GM18508 (cell line): ENCODE results near the gene ARPP21.
"Not testable (repeated sequence)": the region's sequence is repeated elsewhere in the genome, so short reads cannot be mapped to it uniquely, and the experiment has no call there.

ENCODE experiments used
- ATAC-seq: cut with Tn5 transposase; IDR thresholded peaks from one replicate; pipeline ENCODE4 v1.9.1; 2021; ENCODE audit warnings: moderate number of reproducible peaks; ENCODE audit not compliant: insufficient read depth, unreplicated experiment

Gene ARPP21

GRCh38 chr3:35776346-35776745, 137.0 kb downstream of the ARPP21 start:
- no peak for ATAC-seq

GRCh38 chr3:35777065-35777464, 137.7 kb downstream of the ARPP21 start:
- ATAC-seq = no peak

GRCh38 chr3:35777563-35778554, 138.5 kb downstream of the ARPP21 start:
- ATAC-seq = no peak

- ATAC-seq = no peak
These were observed 140.3 kb downstream of the ARPP21 start for GRCh38 chr3:35779611-35780010.

GRCh38 chr3:35780800-35781199, 141.5 kb downstream of the ARPP21 start:
- no peak for ATAC-seq

GRCh38 chr3:35781558-35781957, 142.2 kb downstream of the ARPP21 start:
- no peak for ATAC-seq

GRCh38 chr3:35782355-35782754, 143.0 kb downstream of the ARPP21 start:
- ATAC-seq = no peak

- ATAC-seq = no peak
These were observed 144.8 kb downstream of the ARPP21 start for GRCh38 chr3:35784169-35784568.

GRCh38 chr3:35785234-35785888, 146.0 kb downstream of the ARPP21 start:
- ATAC-seq = no peak

- no peak for ATAC-seq
These were observed 148.6 kb downstream of the ARPP21 start for GRCh38 chr3:35787936-35788335.

- no peak for ATAC-seq
These were observed 149.9 kb downstream of the ARPP21 start for GRCh38 chr3:35789042-35789831.

- ATAC-seq = no peak
These were observed 151.4 kb downstream of the ARPP21 start for GRCh38 chr3:35790764-35791163.

- ATAC-seq = no peak
These were observed 154.3 kb downstream of the ARPP21 start for GRCh38 chr3:35793667-35794066.

GRCh38 chr3:35800960-35801459, 161.7 kb downstream of the ARPP21 start:
- no peak for ATAC-seq

- ATAC-seq = no peak
These were observed 175.2 kb downstream of the ARPP21 start for GRCh38 chr3:35814531-35814930.

GRCh38 chr3:35815796-35816195, 176.5 kb downstream of the ARPP21 start:
- not testable (repeated sequence) for ATAC-seq

- no peak for ATAC-seq
These were observed 177.9 kb downstream of the ARPP21 start for GRCh38 chr3:35817216-35817615.

- no peak for ATAC-seq
These were observed 192.8 kb downstream of the ARPP21 start for GRCh38 chr3:35832140-35832571.
